ENCODE measurements around the gene SKIC8.

Gene SKIC8

DNA sequence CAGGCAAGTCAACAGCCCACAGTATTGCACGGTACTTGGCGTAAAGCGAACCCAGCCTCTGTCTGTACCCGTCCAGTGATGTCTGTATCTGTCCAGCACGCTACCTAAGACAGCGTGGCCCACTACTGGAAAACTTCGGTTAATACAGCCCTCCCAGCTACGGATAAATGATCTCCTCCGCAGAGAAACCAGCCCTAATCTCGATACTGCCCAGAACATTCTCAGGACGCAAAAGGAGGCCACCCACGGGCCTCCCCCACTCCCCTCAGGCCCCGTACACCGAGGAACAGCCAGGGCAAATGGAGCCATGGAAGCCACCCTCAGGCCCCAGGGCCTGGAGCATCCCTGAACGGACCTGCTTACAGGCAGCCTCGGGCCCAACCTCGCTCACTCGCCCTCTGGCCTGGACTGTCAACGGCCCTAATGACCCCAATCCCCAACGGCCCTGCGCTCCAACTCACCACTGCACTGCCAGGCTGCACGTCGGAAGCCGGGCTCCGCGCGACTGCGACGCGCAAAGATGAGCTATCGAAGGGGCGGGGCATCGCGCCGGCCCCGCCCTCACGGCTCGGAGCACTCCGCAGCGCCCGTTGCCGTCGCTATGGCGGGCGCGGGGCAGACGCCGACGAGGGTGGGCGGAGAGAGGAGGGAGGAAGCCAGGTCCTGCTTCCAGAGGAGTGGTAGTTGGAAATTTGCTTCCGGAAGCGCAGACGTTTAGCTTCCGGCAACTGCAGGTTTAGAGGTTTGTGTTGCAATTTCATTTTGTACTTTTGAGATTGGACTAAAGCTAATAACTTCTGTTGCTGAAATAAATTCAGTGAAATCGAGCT, at the start of gene SKIC8:
SKIC8 (minus strand) TSS at position 509 of the 830 bp plus-strand sequence. CDS start 3,923 bp downstream, outside the sequence.
- peak; percentile 90 for DNase-seq (ENCODE audit: low spot score)

DNA sequence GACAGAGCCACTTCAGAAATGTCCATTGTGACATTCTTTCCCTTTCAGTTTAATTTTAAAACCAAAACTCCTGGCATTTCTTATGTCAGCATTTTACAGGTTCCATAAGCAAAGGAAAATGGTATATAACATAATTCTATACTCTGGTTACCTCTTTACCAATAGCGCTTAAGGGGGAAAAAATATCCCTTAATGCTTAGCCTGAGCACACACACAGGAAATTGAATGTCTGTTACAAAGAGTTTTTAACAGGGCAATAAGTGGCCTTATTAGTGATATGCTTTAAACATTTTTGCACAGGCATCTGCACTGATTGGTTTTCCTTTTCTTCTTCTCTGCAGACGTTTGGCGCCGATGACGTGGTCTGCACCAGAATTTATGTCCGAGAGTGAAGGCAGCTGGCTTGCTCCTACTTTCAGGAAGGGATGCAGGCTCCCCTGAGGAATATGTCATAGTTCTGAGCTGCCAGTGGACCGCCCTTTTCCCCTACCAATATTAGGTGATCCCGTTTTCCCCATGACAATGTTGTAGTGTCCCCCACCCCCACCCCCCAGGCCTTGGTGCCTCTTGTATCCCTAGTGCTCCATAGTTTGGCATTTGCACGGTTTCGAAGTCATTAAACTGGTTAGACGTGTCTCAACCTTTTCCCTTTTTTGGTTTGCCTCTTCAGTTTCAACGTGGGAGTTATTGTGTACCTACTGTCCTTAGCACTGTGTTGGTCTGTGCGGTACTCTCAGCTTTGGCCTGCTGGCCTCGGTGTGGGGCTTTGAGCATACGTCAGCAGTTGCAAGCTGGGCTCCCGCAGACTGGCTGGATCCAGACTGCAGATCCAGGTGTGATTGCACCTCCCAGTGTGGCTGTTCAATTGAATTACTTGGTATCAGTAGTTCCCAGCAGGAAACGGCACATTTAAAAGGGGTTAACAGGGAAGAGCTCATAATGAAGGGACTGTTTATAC, 48.5 kb upstream of the SKIC8 start:
- DNase-seq (ENCODE audit: low spot score), result no peak

- DNase-seq (ENCODE audit: low spot score), result no peak
These were observed 46.2 kb upstream of the SKIC8 start for GRCh38 chr15:78345396-78346125.

- no peak for DNase-seq (ENCODE audit: low spot score)
These were observed 44.1 kb upstream of the SKIC8 start for GRCh38 chr15:78343276-78344060.

- DNase-seq (ENCODE audit: low spot score), result no peak
These were observed 42.6 kb upstream of the SKIC8 start for GRCh38 chr15:78342021-78342420.

DNA sequence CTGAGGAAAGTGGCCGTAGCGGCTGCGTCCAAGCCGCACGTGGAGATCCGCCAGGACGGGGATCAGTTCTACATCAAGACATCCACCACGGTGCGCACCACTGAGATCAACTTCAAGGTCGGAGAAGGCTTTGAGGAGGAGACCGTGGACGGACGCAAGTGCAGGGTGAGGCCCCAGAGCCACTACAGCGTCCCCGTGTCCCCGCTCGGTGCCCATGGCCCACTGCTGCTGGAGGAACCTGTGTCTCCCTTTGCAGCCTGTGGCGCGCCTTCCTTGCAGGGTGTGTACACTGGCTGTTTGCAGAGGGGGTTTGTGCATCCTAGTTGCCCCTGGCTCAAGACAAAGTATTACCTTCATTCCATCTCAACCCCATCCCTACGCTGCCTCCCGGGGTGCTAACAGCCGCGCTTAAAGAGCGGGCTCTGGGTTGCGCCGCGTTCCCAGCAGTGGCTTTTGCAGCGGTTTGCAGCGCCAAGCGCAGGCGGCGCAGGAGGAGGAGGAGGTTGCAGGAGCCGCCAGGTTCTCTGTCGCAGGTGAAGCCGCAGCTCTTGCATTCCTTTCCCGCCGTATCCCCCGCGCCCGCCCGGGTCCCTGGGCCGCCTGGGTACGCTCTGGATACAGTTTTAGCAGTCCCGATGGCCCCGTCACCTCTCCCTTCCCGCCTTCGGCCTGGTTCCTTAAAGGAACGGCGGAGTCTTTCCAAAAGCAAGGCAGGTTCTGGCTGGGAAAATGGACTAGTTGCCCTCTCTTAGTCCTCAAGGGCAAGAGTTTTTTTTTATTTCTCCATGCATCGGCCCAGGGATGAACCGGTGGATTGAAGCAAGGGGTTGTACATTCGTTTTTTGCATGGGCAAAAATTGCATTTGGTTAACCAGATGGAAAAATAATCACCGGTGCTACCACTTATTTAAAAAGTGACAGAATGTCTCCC, 41.9 kb upstream of the SKIC8 start:
- DNase-seq (ENCODE audit: low spot score), result no peak

GRCh38 chr15:78340231-78341056, 41.0 kb upstream of the SKIC8 start, which contains the start of gene CRABP1:
Gene CRABP1, plus strand, starts transcription at chr15:78340353. Its CDS starts 76 bp downstream, at chr15:78340429.
- no peak for DNase-seq (ENCODE audit: low spot score)

DNA sequence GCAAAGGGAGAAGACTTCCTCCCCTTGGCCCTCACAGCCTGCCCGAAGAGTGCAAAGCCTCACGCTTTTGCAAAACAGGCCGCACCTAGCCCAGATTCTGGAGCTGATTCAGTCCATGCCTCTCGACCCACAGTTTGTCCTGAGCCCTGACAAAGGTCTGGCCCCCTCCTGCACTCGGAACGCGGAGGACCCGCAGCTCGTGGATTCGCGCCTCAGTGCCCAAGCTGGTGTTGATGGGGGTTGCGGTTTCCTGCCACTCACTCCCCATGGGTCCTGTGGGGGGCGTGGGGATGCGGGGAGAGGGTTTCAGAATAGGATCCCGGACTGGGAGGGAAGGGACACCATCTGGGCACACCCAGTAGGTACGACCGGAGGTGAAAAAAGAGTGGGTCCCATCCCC, 40.1 kb upstream of the SKIC8 start:
- no peak for DNase-seq (ENCODE audit: low spot score)

DNA sequence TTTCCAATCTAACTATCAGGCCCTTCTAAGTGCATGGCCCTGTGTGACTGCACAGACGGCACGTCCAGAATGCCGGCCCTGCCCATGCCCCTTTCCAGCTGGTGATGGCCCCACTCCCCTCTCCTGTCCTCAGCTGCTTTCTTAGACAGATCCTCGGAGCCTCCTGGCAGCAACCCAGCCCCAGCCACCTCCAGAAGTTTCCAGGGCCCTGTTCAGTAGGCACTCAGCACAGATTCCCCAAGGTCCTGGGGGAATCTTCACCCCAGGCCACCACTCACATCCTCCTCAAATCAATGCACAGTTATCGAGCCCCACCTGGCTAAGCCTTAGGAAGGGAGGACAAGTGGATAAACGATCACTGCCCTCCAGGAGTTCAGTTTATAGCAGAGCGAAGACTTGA, 39.4 kb upstream of the SKIC8 start:
- DNase-seq (ENCODE audit: low spot score), result no peak

GRCh38 chr15:78335985-78336384, 36.6 kb upstream of the SKIC8 start:
- DNase-seq (ENCODE audit: low spot score), result no peak

GRCh38 chr15:78334845-78335244, 35.4 kb upstream of the SKIC8 start:
- no peak for DNase-seq (ENCODE audit: low spot score)

- DNase-seq (ENCODE audit: low spot score), result no peak
These were observed 30.2 kb upstream of the SKIC8 start for GRCh38 chr15:78329625-78330024.

- no peak for DNase-seq (ENCODE audit: low spot score)
These were observed 28.1 kb upstream of the SKIC8 start for GRCh38 chr15:78327466-78327865.

GRCh38 chr15:78325092-78325843, 25.9 kb upstream of the SKIC8 start:
- no peak for DNase-seq (ENCODE audit: low spot score)

GRCh38 chr15:78324144-78324543, 24.7 kb upstream of the SKIC8 start:
- no peak for DNase-seq (ENCODE audit: low spot score)

- DNase-seq (ENCODE audit: low spot score), result no peak
These were observed 24.3 kb upstream of the SKIC8 start for GRCh38 chr15:78323693-78324092.

DNA sequence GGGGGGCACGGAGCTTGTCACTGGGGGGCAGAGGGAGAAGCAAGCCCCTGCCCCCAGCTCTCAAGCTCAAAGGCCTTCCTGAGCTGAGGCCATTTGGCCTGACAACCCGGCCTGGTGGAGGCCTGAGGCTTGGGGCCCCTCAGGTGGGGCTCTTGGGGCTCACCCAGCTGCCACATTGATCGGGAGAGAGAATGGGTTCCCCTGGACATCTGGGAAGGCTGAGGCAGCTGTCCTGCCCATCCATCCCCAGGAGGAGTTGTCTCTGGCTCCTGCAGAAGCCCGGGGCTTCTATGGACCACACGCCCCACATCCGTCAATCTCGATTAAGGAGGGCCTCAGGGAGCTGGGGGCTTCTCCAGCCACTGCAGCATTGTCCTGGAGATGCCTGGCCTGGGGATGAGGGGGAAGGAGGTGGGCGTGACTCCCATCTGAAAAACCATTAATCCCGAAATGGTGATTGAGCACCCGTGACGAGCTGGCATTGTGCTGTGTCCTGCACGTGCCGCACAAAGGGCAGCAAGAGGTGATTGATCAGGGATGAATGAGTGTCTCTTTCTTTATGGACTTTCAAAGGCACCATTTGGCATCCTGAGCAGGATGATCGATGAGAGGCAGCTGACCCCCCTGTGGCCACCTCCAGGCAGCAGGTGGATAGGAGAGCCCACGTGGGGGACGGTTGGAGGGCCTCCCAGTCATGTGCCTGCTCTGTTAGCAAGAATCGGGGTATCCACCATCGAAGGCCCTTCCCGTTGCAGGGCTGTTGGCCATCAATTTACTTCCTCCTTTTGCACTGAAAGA, 23.5 kb upstream of the SKIC8 start:
- no peak for DNase-seq (ENCODE audit: low spot score)

DNA sequence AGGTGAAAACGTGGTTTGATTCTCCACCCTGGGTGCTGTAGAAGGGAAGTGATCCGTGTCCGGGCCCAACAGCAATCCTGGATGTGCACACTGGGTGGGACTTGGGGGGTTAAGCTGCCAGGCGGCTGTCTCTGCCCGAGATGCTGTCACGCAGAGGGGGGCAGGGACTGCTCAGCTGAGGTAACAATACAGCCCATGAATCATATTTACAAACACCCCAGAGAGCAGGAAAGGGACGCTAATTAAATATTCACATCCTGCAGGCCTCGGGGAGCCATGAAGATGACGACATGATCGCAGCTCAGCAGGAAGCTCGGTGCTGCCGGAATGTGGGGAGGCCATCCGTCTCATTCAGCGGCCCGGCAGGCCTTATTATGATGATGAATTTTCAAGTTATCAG, 22.8 kb upstream of the SKIC8 start:
- no peak for DNase-seq (ENCODE audit: low spot score)

Data from CD4-positive, alpha-beta T cell treated with Interleukin-15 for 4 hours (primary cell).